Measurements from ENCODE around the gene SLC18A2.
"Not testable (repeated sequence)": the region's sequence is repeated elsewhere in the genome, so short reads cannot be mapped to it uniquely, and the experiment has no call there.

The SLC18A2 gene

DNA sequence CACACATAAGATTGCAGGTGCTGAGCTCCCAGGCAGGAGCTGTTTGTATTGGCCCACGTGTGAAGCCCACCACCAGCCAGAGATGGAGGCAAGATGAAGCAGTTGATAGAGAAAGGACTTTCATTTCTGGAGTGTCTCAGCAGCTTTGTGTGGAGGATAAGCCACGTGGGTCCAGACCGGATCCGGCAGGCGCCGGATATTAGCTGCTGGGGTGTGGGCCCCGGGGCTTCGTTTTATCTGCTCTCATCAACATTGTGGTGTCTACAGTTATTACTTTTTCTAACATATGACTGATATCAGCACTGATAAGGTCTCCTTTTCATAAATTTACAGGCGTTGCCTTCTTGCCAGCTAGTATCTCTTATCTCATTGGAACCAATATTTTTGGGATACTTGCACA, 25.5 kb downstream of the SLC18A2 start:
- DNase-seq: no peak

- DNase-seq: no peak
Observed at GRCh38 chr10:117266812-117267211, 25.9 kb downstream of the SLC18A2 start.

GRCh38 chr10:117268258-117268657, 27.3 kb downstream of the SLC18A2 start:
- DNase-seq: no peak

GRCh38 chr10:117268907-117269306, 28.0 kb downstream of the SLC18A2 start:
- no peak for DNase-seq

DNA sequence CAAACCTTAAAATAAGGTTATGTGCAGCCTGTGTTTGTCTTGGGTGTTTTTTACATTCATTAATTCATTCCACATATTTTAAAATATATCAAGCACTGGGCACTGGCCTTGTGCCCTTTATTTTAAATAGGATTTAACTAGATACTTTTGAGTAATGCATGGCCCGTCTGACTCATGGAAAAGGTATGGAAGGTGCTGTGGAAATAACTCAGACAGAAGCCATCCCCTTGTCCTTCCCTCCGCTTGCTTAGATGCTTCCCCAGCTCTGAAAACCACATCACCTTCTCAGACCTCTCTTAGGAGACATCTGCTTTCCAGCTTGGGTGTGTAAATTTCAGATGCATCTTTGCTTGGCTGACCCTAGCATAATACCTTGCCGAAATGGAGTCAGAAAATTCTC, 30.5 kb downstream of the SLC18A2 start:
- DNase-seq: peak; percentile 54

- DNase-seq: no peak
Observed at GRCh38 chr10:117272195-117273076, 31.5 kb downstream of the SLC18A2 start.

DNA sequence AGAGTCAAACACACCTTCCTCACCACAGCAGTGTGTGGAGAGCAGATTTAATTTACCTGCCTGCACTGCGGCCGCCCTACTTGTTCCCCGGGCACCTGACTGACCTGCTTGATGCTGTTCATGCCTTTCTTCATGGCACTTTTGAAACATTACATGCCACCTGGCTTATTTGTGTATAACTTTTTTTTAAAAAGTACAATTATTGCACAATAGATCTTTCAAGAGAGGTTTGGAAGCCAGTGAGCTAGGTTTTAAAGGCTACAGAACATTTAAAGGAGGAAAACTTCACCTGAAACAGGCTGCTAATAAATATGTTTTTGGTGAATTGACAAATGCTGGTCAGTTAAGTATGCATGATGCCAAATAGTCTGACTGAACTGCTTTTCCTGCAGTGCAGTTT, 33.1 kb downstream of the SLC18A2 start:
- DNase-seq: no peak

DNA sequence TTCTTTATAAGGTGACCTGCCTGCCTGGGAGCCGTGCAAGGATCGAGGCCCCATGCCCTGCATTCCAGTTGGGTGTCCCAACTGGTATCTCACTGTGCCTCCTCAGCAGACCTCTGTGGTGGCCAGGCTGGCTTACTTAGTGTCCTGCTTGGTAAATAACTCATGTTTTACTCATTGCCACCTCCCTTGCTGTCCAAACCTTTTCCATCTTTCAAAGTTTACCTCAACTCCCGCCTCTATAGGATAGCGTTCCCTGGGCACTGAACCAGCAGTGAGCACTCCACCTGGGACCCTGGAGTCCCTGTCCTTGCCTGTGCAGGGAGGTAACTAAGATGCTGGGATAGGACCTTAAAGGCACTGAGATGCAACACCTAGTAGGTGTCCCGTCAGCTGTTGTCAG, 33.6 kb downstream of the SLC18A2 start:
- no peak for DNase-seq

- DNase-seq: no peak
Observed at GRCh38 chr10:117275121-117275520, 34.2 kb downstream of the SLC18A2 start.

- no peak for DNase-seq
Observed at GRCh38 chr10:117277675-117278074, 36.8 kb downstream of the SLC18A2 start.

DNA sequence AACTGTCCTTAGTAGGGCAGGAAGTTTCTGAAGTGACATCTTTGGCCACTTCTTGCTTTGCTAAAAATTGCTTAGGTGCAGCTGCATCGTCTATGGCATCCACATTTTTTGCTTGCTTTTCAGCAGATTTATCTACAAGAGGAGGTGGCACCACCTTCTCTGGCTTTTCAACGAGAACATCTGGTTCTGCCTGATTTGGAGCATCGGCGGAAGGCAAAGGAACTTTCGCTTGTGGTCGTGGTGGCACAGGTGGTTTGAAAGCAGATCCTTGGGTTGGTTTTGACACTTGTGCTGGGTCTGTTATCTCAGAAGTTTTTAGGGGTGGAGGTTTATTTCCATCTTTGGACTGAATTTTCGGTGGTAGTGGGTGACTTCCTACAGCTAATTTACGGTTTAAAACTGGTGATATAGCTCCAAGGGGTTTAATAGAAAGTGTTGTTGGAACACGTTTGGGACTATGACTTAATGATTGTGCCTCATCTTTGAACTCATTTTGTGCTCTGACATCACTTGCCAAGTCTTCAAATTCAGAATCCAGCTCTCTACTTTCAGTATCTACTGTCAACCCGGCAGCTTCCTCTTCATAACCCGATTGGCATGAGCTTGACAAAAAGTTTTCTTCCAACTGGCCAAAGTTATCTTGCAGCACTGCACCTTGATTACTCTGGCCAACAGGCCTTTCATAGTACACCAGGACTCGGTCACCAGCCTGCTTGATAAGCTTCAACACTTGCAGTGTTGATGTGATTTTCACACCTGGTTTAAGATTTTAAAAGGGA, 44.0 kb downstream of the SLC18A2 start:
- DNase-seq: no peak

- not testable (repeated sequence) for DNase-seq
Observed at GRCh38 chr10:117290872-117291271, 50.0 kb downstream of the SLC18A2 start.

- no peak for DNase-seq
Observed at GRCh38 chr10:117294039-117294645, 53.2 kb downstream of the SLC18A2 start.

GRCh38 chr10:117294735-117295134, 53.8 kb downstream of the SLC18A2 start:
- DNase-seq: no peak

- DNase-seq: no peak
Observed at GRCh38 chr10:117298219-117298618, 57.3 kb downstream of the SLC18A2 start.

GRCh38 chr10:117299435-117299834, 58.5 kb downstream of the SLC18A2 start:
- DNase-seq: no peak

DNA sequence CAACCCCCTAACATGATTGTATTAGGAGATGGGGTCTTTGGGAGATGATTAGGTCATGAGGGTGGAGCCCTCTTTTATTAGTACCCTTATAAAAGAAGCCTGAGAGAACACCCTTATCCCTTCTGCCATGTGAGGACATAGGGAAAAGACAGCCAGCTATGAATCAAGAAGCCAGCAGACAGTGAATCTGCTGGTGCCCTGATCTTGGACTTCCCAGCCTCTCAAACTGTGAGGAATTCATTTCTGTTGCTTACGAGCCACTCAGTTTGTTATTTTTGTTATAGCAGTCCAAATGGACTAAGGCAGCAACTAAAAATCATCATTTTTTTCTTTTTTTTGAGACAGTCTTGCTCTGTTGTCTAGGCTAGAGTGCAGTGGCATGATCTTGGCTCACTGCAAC, 59.8 kb downstream of the SLC18A2 start:
- DNase-seq: no peak

DNA sequence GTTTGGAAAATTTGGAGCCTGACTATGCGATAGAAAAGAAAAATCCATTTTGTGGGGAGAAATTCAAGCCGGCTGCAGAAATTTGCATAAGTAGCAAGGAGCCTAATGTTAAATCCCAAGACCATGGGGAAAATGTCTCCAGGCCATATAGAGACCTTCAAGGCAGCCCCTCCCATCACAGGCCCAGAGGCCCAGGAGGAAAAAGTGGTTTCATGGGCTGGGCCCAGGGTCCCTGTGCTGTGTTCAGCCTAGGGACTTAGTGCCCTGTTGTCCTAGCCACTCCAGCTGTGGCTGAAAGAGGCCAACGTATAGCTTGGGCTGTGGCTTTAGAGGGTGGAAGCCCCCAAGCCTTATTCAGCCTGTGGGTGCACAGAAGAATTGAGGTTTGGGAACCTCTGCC, 62.5 kb downstream of the SLC18A2 start:
- DNase-seq: not testable (repeated sequence)

- DNase-seq: no peak
Observed at GRCh38 chr10:117306674-117307073, 65.8 kb downstream of the SLC18A2 start.

DNA sequence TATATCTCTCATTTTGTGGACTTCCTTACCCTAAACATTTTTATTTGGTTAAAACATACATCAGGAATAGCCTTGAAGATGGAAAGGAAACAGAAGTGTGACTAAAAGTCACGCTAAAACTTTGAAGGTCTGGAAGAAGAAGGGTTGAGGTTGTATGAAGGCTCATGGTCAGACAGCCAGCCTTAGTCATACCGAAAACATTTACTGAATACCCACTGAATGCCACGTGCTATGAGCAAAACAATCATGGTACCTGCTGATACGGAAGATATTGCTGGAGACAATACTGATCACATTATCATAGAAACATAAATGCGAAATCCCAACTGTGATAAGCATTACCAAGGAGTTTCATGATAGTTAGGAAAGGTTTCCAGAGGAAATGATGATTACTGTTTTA, 70.3 kb downstream of the SLC18A2 start:
- no peak for DNase-seq

- peak; percentile 8 for DNase-seq
Observed at GRCh38 chr10:117312430-117312829, 71.5 kb downstream of the SLC18A2 start.

DNA sequence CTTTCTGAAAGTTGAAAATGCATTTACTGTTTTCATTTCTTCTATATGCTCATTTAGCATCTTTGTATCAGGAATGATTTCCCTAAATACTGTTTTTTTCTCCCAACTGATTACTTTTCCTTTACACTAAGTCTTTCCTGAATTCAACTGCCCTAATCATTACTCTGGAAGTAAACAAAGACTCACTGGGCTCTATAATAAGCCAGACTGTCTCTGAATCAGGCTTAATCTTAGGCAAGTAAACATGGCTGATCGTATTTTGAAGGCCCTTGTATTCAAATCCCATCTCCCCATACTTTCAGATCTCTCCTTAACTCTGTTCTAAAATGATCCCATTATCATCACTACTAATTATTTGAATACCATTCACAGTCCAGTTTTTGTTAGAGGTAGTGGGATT, 72.7 kb downstream of the SLC18A2 start:
- no peak for DNase-seq

GRCh38 chr10:117316701-117317100, 75.8 kb downstream of the SLC18A2 start:
- no peak for DNase-seq

DNA sequence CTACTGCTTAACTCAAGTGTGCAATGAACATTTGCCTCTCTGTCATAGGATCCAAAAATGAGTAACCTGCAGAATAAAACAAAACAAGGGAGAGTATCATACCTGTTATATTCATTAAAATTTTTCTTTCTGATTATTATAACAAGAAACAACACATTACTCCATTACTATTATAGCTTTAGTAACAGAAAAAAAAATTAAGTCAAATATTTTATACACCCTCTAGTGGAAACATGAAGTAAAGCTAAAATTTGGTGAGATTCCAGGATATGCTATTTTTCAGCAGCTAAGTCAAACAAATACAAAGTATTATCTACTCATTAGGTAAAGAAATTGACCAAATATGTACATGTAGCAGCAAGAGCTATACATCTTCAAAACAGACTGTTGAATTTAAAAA, 78.0 kb downstream of the SLC18A2 start:
- no peak for DNase-seq
